PFSK-1 (cell line): ENCODE measurements around the gene PFDN6.

Experiments used
- POLR2AphosphoS5 ChIP-seq: IDR thresholded peaks from 2 replicates; pipeline ENCODE4 v1.6.1; 2012; ENCODE audit warnings: low read depth, mild to moderate bottlenecking, control low read depth, low read length, moderate library complexity
- SIN3A ChIP-seq: IDR thresholded peaks from 2 replicates; pipeline ENCODE4 v1.6.1; 2012; ENCODE audit warnings: mild to moderate bottlenecking, low read length, moderate library complexity, borderline replicate concordance; ENCODE audit not compliant: insufficient read depth

- no peak for TF ChIP-seq SIN3A
- no peak for TF ChIP-seq POLR2AphosphoS5
Measured at GRCh38 chr6:33330736-33331135, 41.3 kb downstream of the PFDN6 start.
